NCI-H748 treated with DMSO at 0.1 percent for 48 hours (cell line): ENCODE results near the gene TCP11.

ENCODE experiments used
- DNase-seq: peaks from one replicate; lab custom pipeline; 2025; lab: John Stamatoyannopoulos, UW

The TCP11 gene

DNA sequence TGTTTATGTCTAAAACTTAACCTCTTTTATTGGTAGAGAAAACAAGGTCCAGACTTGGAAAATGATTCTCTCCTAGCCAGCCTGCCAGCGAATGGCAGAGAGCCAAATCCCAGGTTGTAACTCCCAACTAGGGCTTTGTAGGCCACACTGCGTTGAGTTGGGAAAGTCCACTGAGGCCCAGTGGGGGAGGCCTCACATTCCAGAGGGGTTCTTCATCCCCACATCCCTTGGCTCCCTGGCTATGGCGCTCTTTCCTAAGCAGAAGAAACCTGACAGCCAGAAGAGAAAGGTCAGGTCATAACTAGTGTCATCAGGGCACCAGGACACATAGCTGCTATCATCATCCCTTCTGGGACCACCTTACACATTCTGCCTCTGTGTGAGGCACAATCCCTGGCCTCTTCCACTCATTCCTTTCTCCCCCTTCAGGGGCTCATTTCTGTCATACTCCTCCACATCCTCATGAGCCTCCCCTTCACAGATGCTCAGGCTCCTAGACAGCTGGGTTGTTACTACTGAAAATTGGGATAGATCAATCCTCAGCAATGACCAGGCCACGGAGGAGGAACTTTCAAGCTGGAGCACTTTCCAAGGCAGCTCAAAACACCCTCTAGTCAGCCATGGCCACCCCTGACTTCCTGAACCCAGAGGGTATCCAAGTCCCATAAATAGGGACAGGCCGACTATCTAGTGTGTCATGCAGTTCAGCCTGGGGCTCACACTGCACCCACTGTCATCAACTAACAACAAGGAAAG is 48.6 kb downstream of the TCP11 start:
- no peak for DNase-seq

DNA sequence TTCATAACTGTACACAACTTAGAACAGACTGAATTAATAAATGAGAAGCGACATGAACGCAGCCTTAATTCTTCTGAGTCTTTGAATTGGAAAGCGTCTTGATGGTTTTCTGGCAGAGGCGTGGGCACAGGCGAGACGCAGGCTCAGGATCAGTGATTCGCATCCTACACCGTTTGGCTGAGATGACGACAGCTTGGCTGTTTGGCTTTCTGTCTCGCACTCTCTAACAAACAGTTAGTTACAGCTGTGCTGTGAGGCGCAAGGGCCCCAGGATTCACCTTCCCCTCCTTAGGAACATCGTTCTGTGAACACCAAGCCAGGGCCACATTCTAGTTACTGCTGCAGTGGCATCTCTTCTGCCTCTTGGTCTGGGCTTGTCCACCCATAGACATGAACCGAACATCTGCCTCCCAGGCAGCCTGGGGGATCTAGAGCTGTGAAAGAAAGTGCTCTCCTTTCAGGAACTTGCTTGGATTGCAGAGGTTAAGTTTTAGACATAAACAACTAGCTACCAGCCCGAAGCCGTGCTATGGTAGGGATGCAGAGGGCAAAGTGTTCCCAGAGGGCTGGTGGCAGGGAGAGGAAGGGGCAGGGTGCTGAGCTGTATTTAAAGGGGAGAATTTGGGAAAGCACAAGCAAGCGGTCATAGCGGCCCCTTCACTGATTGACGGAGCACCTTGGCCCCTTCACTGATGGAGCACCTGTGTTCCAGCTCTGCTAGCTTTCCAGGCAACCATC is 49.6 kb downstream of the TCP11 start:
- no peak for DNase-seq

DNA sequence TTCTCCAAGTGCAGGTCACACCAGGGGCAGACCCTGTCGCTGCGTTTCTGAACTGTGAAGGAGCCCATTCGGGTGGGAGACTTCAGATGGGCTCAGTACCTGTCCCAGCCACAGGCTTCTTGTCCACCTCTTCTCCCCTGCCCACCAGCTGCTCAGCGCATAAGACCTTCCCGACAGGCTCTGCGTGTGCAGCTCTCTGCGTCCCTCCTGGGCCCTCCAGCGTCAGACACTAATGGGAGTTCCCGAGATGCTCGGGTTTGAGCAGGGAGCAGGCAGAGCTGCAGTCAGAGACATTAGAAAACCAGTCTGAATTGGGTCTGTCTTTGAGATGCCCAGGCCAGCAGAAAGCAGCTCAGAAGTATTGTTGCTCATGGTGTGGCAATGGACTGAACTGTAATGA is 50.4 kb downstream of the TCP11 start:
- no peak for DNase-seq

- DNase-seq: no peak
Observed at GRCh38 chr6:35089935-35090505, 51.1 kb downstream of the TCP11 start.

- DNase-seq: no peak
Observed at GRCh38 chr6:35089216-35089934, 51.8 kb downstream of the TCP11 start.

DNA sequence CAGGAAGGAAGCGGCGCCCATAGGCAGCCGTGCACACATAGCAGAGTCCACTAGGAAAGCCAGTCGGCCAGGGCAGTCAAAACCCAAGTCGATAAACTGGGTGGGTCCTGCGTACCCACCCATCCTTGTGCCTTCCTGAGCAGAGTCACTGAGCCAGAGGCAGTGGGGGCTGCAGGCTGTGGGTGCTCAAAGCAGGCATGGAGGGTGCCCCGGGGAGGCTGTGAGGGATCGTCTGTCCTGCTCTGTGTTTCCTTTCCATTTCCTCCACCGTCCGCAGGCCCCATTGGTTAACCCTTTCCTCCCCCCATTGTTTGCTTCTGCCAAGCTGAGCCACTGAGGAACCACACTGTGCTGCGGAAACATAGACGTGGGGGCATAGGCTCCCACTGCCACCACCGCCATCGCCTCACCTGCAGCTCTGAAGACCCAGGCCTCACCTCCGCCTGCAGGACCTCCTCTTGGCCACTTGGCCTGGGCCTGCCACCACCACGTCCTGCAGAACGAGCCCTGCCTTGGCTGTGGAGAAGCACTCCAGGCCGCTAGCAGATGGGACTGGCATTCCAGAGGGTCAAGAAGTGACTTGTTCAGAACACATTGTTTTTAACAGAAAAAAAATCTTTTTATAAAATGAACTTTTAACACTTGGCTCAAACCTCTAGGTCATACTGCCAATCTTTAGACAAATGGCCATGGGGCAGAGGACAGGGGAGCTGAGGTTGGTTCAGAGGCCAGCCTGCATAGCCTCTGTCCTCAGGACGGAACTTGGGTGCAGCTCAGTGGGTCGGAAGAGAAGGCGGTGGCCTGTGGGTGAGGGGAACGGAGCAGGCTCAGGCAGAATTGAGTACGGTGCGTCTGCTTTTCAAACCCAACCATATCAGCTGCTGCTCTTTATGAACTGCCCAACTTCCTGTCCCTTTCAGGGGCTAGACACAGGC is 52.6 kb downstream of the TCP11 start:
- DNase-seq: no peak

DNA sequence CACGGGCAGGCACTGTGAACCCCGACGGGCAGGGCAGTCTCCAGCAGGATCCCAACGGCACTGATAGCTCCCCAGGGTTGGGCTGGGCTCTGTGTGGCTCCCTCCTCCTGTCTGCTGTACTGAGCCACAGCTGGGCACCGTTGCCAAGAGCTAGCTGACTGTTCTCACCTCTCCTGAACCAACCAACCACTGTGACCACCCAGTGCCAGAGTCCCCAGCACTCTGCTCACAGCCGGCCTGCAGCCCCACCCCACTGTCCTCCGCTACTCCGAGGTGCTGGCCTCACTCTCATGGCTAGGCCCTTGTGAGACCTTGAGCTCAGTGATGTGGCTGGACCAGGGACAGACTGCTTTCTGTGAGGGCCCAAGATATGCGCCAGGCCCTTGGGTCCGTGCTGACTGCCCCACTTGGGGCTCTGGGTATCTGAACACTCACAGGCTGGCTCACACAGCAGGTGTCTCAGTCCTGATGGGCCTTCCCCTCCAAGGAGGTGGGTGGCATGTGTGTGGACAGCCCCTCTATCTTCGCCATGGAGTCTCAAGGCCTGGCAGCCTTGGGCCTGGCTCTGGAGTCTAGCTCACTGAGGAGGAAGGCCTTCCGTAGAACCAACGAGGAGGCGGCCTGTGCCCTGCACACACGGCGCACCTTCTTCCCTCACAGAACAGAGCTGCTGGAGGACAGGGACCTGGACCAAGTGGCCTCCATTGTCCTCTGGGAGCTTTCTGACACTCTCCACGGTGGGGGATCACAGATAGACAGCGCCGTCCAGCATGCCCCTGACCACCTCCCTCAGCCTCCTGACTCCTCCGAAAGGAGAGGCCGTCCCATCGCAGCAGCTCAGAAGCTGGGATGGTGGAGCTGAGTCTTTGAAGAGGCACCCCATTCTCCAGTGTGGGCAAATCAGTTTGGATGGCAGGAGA is 53.5 kb downstream of the TCP11 start:
- no peak for DNase-seq

GRCh38 chr6:35086636-35087360 is 54.3 kb downstream of the TCP11 start:
- DNase-seq: no peak

DNA sequence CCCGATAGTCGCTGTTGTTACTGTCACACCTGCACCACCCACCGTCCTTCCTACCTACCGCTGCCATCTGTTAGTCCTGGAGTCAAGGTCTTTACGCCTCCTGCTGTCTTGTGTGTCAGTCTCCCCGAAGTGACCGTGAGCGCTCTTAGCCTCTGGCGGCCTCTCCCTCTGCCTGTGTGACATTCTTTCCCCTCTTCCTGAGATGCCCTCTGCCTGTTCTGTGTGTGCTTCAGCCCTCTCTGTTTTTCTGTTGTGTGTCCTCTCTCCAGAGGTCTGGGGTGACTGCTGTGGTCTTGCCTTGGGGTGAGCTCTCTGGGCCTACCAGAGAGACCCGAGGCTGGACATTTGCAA is 54.9 kb downstream of the TCP11 start:
- no peak for DNase-seq

DNA sequence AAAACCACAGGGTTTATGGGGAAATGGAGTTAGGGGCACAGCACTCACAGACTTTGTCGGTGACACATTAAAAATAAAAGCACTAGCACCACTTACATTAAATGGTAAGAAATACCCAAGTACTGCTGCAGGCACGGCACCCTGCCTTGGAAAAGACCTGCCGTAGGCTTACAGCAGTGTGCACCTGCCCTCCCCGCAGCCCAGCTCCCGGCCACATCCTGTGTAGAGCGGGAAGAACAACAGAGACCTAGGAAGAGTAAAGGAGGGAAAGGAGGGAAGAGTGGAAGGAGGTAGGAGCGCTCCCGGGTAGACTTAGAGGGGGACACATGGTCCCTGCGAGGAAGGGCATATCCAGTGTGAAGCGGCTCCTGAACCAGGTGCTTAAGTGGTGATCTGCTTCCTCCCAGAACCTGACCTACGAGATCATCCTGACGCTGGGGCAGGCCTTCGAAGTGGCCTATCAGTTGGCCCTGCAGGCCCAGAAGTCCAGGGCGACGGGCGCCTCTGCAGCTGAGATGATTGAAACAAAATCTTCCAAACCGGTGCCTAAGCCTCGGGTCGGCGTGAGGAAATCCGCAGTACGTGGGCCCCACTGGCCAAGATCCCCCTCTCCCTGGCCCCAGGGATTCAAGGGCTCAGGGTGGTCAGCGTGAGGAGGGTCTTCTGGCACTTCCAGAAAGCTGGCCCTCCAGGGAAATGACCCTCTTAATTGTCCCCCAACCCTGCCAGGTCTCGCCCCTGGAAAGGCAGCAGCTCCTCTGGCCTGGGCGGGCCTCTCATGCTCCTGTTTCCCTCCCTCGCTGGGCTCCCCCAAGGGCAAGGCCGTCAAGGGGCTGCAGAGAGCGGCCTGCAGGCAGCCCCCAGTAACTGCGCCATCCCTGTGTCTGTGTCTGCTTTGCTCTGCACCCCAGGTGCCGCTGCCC is 55.5 kb downstream of the TCP11 start:
- no peak for DNase-seq

DNA sequence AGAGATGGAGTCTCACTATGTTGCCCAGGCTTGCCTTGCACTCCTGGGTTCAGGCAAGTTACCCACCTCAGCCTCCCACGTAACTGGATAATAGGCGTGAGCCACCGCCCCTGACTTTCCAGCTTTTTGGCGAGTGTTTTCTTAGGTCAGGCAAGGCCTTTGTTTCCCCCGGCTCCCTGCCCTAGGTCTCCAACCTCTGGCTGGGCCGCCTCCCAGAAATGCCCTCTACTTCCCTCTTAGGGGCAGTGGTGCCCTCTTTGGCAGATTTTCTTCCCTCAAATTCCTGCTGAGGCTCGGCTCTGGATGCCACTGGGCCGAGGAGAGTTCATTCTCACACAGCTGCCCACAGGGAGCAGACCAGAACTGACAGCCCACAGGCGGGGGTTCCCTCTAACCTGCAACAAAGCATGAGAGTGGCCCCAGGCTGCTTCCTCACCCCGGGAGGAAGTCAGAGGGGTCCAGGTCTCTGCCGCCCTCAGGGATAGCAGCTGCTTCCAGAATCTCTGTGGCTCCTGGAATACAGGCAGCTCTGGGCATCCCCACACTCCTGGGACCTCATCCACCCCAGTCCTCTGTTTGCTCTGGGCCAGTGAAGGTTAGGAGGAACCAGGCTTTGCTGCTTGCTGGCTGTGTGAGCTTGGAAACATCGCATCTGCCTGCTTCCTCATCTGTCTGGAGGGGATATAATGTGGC is 56.5 kb downstream of the TCP11 start:
- DNase-seq: no peak

DNA sequence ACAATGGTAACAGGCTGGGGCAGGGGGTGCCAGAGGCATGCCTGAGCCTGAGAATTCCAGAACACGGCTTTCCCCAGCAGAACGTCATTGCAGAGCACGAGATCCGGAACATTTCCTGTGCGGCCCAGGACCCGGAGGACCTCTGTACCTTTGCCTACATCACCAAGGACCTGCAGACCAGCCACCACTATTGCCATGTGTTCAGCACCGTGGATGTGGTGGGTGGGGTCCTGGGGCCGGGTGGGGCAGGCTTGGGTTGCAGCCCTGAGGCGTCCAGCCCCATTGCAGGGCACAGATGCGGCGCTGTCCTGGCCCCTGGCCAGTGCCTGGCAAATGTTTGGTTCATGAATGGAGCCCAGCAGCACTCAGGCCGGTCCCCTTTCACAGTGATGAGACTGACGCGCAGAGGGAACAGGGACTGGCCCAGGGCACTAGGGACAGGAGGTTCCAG is 57.1 kb downstream of the TCP11 start:
- DNase-seq: no peak

GRCh38 chr6:35083507-35083906 is 57.6 kb downstream of the TCP11 start:
- DNase-seq: no peak

DNA sequence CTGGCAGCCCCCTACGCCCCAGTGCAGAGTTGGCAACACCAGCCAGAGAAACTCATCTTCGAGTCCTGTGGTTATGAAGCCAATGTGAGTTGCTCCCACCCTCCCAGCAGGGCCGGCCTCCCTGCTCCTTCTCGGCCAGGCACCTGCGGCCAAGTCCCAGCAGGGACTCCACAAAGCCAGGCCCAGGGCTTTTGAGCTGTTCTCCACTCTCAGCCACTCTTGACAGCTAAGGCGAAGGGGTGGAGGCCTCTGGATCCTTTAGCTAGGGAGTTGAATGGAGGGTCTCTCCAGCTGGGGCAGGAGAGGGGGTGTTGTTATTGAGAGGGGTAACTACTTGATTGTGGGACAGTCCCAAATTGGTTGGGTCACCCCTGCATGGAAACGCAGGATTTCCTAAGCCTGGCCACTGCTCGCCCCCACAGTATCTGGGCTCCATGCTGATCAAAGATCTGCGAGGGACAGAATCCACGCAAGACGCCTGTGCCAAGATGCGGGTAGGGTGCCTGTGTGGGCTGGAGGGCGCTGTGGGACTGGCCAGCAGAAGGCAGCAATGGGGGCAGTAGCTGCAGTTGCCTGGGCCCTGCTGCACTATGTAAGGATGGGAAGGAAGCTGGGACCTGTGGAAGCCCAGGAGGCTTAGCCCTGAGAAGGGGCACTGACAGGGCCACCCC is 58.3 kb downstream of the TCP11 start:
- DNase-seq: no peak

DNA sequence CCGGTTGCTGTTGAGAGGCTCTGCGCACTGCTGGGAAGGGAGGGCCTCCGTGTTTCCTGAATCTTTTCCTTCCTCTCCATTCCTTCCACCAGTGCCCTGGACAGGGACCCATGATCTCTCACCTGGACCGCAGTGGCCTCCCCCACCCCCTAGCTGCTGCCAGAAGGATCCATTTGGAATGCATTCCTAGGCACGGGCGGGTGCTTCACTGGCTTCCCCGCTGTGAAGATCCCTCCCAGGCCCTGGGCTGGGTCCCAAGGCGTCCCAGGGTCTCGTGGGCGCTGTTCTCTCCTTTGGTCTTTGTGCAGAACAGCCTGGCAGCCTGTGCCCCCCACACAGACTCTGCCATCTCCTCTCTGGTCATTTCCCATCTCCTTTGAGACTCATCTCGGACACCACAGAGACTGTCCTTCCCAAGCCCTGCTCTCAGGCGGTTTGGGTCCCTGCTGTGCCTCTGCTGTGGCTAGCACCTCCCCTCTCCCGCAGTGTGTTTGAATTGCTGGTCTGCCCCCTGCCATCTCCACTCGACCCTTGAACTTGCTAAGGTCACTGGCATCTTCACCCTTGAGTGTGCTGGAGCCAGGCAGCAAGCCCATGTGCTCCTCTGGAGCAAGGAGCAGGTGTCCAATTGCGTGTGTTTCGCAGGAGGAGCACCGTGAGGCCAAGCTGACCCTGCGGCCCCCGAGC is 59.0 kb downstream of the TCP11 start:
- no peak for DNase-seq

- no peak for DNase-seq
Observed at GRCh38 chr6:35081426-35081851, 59.7 kb downstream of the TCP11 start.
